ENCODE measurements around the gene HAGHL.
A peak's percentile ranks its signal among the peaks of the same experiment; 100 is the strongest.

HAGHL gene

GRCh38 chr16:776824-777223, 49.9 kb downstream of the HAGHL start (continued):
- no peak for TF ChIP-seq ZNF555 (tag by site-specific recombination; conservative IDR thresholded peaks at IDR 0.05)
- TF ChIP-seq ZNF211 (tag by site-specific recombination; IDR thresholded peaks at IDR 0.05; ENCODE audit: low read depth): no peak
- no peak for TF ChIP-seq ZBTB17 (tag by site-specific recombination; IDR thresholded peaks at IDR 0.05)
- TF ChIP-seq ZFP37 (tag by site-specific recombination; IDR thresholded peaks at IDR 0.05): no peak
- no peak for TF ChIP-seq ZNF184 (tag by site-specific recombination; IDR thresholded peaks at IDR 0.05)
- no peak for TF ChIP-seq ZNF544 (tag by site-specific recombination; IDR thresholded peaks at IDR 0.05)
- TF ChIP-seq ZNF830 (tag by site-specific recombination; IDR thresholded peaks at IDR 0.05; ENCODE audit: low read depth): no peak

DNA sequence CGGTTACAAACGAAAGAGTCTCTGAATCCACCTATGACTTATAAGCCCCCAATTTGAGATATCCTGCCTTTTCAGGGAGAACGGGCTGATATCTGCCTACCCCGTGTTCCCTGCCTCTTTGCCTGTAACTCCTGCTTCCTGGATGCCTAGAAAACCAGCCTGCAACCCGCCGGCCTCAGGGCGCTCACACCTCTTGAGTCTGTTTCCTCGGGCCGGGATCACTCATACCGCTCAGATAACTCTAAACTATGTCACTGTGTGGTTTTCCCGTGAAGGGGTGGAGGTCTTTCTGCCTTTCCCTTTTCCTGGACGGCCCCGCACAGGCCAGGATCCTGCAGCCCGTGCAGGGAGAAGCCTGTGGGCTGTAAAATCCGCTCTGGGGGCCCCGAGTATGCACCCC, 50.9 kb downstream of the HAGHL start:
- CTCF ChIA-PET: interaction anchor here (1.5 kb wide), 1 partner anchor 66 kb away, joined by 5 read pairs; no protein-coding TSS in a partner anchor
- H3K4me3 ChIP-seq (ENCODE audit: low read depth, low read length): no peak overlapping the region
- no peaks in the 10 kb centered on the region for H3K36me3 ChIP-seq (ENCODE audit: control insufficient read depth in 2 of 2, insufficient read depth in 1 of 2, low read length in 2 of 2)
- no peaks in the 10 kb centered on the region for H3K9me3 ChIP-seq (ENCODE audit: control insufficient read depth, insufficient read depth, low read depth, low read length)
- TF ChIP-seq ZNF670 (tag by site-specific recombination; IDR thresholded peaks at IDR 0.05; ENCODE audit: low read depth): no peak
- TF ChIP-seq, protein P1, sequence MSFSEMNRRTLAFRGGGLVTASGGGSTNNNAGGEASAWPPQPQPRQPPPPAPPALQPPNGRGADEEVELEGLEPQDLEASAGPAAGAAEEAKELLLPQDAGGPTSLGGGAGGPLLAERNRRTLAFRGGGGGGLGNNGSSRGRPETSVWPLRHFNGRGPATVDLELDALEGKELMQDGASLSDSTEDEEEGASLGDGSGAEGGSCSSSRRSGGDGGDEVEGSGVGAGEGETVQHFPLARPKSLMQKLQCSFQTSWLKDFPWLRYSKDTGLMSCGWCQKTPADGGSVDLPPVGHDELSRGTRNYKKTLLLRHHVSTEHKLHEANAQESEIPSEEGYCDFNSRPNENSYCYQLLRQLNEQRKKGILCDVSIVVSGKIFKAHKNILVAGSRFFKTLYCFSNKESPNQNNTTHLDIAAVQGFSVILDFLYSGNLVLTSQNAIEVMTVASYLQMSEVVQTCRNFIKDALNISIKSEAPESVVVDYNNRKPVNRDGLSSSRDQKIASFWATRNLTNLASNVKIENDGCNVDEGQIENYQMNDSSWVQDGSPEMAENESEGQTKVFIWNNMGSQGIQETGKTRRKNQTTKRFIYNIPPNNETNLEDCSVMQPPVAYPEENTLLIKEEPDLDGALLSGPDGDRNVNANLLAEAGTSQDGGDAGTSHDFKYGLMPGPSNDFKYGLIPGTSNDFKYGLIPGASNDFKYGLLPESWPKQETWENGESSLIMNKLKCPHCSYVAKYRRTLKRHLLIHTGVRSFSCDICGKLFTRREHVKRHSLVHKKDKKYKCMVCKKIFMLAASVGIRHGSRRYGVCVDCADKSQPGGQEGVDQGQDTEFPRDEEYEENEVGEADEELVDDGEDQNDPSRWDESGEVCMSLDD (tag by site-specific recombination; IDR thresholded peaks at IDR 0.05): no peak
- TF ChIP-seq ZNF548 (tag by site-specific recombination; IDR thresholded peaks at IDR 0.05): no peak
- TF ChIP-seq, protein P2, sequence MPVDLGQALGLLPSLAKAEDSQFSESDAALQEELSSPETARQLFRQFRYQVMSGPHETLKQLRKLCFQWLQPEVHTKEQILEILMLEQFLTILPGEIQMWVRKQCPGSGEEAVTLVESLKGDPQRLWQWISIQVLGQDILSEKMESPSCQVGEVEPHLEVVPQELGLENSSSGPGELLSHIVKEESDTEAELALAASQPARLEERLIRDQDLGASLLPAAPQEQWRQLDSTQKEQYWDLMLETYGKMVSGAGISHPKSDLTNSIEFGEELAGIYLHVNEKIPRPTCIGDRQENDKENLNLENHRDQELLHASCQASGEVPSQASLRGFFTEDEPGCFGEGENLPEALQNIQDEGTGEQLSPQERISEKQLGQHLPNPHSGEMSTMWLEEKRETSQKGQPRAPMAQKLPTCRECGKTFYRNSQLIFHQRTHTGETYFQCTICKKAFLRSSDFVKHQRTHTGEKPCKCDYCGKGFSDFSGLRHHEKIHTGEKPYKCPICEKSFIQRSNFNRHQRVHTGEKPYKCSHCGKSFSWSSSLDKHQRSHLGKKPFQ (tag by site-specific recombination; IDR thresholded peaks at IDR 0.05): peak; percentile 75
- TF ChIP-seq ZNF416 (tag by site-specific recombination; IDR thresholded peaks at IDR 0.05): no peak
- H3K4me1 ChIP-seq (ENCODE audit: control insufficient read depth, insufficient read depth, low read length): no peaks in the 10 kb centered on the region
- H3K27ac ChIP-seq (ENCODE audit: extremely low read depth, low read depth, low read length): no peak overlapping the region
- POLR2A ChIA-PET: interaction anchor here (1.6 kb wide), 1 partner anchor 10 kb away, joined by 5 read pairs; the partner anchor contains the start of genes CHTF18 and RPUSD1

GRCh38 chr16:778447-778846, 51.5 kb downstream of the HAGHL start:
- H3K9me3 ChIP-seq (ENCODE audit: control insufficient read depth, insufficient read depth, low read depth, low read length): no peaks in the 10 kb centered on the region
- ChIA-PET CTCF (no interaction called here), POLR2A (interaction anchor here (1.6 kb wide), 1 partner anchor 10 kb away, joined by 5 read pairs; the partner anchor contains the start of genes CHTF18 and RPUSD1)
- H3K27ac ChIP-seq (ENCODE audit: extremely low read depth, low read depth, low read length): no peak overlapping the region
- no peaks in the 10 kb centered on the region for H3K36me3 ChIP-seq (ENCODE audit: control insufficient read depth in 2 of 2, insufficient read depth in 1 of 2, low read length in 2 of 2)
- H3K4me3 ChIP-seq (ENCODE audit: low read depth, low read length): no peak overlapping the region
- 0 out of 2 replicates have a peak, but pooled peaks have one; percentile 21 for TF ChIP-seq ZNF341 (tag by site-specific recombination; IDR thresholded peaks at IDR 0.05; ENCODE audit: low read depth)
- TF ChIP-seq, protein P3, sequence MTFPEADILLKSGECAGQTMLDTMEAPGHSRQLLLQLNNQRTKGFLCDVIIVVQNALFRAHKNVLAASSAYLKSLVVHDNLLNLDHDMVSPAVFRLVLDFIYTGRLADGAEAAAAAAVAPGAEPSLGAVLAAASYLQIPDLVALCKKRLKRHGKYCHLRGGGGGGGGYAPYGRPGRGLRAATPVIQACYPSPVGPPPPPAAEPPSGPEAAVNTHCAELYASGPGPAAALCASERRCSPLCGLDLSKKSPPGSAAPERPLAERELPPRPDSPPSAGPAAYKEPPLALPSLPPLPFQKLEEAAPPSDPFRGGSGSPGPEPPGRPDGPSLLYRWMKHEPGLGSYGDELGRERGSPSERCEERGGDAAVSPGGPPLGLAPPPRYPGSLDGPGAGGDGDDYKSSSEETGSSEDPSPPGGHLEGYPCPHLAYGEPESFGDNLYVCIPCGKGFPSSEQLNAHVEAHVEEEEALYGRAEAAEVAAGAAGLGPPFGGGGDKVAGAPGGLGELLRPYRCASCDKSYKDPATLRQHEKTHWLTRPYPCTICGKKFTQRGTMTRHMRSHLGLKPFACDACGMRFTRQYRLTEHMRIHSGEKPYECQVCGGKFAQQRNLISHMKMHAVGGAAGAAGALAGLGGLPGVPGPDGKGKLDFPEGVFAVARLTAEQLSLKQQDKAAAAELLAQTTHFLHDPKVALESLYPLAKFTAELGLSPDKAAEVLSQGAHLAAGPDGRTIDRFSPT (tag by site-specific recombination; IDR thresholded peaks at IDR 0.05): peak; percentile 68; the same call in 1 of the 2 replicates
- peak; percentile 30; the same call in 1 of the 2 replicates for TF ChIP-seq SP2 (tag by site-specific recombination; IDR thresholded peaks at IDR 0.05)
- no peak for TF ChIP-seq ZNF133 (tag by site-specific recombination; IDR thresholded peaks at IDR 0.05)
- peak; percentile 50; the same call in 1 of the 2 replicates for TF ChIP-seq GLIS2 (tag by site-specific recombination; IDR thresholded peaks at IDR 0.05)
- no peak for TF ChIP-seq MEIS1 (CRISPR knock-in tag; IDR thresholded peaks at IDR 0.05; ENCODE audit: borderline replicate concordance)
- TF ChIP-seq RBAK (tag by site-specific recombination; IDR thresholded peaks at IDR 0.05): no peak
- H3K4me1 ChIP-seq (ENCODE audit: control insufficient read depth, insufficient read depth, low read length): no peaks in the 10 kb centered on the region

All from HEK293 (cell line).